Inflammatory macrophage (primary cell): ENCODE data around the gene FAM50A.

ENCODE experiments used
- DNase-seq, 2 donors: peaks; one replicate each; pipeline ENCODE4 v3.0.0-alpha.2; 2020 to 2022

Gene FAM50A

DNA sequence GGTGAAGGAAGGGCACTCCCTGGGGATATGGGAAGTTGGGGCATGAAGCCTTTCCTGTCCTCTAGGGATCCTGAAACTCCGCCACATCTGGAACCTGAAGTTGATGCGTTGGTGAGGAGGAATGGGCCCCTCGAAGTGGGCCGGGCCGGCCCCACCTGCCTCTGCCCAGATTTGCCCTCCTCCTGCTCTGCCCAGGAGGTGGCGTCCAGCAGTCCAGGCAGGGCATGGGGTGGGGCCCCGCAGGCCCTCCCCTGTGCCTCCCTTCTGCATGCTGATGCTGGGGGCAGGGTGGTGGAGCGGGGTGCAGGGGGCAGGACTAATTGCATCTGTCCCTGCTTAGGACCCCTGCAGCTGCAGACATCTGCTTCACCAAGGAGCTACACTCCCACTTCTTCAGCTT lies 30.8 kb upstream of the FAM50A start:
- DNase-seq = no peak

DNA sequence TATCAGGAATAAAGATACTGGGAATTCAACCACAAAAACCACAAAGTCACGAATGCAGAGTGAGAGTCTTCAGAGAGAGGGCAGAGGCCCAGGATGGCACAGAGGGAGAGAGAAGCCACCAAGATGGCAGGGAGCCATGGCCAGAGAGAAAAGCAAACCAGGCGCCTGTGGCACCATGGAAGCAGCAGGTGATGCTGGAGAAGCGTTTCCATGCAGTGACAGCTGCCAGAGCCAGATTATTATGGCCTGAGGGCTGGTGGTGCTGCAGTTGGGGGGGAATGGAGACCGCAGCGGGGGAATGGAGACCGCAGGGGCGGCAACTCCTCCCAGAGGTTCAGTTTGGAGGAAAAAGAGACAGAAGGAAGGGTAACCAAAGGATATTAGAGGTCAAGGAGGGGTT lies 26.8 kb upstream of the FAM50A start:
- DNase-seq = no peak

- no peak for DNase-seq
Observed at GRCh38 chrX:154419189-154419588, 24.8 kb upstream of the FAM50A start.

GRCh38 chrX:154419688-154420401 lies 24.1 kb upstream of the FAM50A start:
- DNase-seq = no peak

DNA sequence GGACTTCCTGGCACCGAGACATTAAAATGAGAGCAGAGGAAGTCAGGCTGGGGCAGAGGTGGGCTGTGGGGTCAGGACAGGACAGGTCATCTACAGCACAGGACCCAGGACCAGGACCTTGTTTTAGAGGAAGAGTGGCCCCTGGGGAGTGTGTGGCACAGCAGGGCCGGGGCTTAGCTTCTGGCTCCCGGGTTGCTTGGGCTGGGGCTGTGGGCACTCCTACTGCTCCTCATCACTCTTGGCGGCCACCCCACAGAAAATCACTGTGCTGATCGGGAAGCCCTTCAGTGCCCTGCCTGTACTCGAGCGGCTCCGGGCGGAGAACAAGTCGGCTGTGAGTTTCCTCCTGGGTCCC lies 23.6 kb upstream of the FAM50A start:
- DNase-seq = no peak

- peak; percentile 34 to 50 for DNase-seq
Observed at GRCh38 chrX:154426916-154427770, 16.8 kb upstream of the FAM50A start.

DNA sequence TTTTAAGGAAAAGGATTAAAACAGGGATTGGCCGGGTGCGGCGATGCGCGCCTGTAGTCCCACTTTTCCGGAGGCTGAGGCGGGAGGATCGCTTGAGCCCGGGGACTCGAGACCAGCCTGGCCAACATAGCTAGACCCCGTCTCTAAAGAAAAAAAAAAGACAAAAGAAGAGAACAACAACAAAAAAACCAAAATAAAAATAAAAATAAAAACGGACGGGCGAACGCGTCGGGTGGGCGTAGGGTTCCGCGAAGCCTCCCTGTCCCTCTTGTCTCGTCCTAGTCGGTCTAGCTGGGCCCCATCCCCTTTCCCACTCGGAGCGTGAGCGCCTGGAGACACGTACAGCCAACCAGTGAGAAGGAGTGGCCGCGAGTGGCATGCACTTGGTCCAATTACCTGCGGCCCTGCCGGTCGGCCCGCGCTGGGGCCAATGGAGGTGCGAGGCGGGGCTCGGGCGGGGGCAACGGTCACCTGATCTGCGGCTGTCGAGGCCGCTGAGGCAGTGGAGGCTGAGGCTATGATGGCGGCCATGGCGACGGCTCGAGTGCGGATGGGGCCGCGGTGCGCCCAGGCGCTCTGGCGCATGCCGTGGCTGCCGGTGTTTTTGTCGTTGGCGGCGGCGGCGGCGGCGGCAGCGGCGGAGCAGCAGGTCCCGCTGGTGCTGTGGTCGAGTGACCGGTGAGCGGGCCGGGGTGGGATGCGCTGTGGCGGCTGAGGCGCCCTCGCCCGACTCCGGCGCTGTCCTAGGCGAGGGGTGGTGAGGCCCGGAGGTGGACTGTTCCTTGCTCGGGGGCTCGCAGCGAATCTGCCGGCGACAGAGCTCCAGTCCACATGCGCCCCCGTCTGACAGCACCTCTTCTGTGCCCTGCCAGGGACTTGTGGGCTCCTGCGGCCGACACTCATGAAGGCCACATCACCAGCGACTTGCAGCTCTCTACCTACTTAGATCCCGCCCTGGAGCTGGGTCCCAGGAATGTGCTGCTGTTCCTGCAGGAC lies 15.5 kb upstream of the FAM50A start, which contains the start of gene ATP6AP1:
ATP6AP1 (plus strand) TSS at position 502 of the 996 bp plus-strand sequence; CDS start at position 518, 16 bp downstream.
- DNase-seq = peak; percentile 92 to 95

DNA sequence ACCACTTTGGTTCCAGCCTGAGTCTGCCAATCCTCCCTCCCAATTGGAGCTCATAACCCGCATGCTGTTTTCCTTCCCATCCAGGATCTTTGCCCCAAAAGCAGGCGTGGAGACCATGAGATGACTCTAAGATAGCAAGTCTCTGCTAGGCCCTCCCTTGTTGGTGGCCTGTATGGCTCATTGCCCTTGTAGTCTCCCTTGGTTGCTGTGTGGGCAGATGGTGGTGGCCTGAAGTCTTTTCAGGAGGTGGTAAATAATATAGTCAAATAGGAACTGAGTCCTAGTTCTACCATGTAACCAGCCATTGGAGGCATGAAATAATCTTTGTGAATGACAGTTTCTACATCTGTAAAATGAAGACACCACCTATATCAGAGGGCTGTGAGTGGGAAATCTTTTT lies 14.2 kb upstream of the FAM50A start:
- peak; percentile 38 to 57 for DNase-seq

DNA sequence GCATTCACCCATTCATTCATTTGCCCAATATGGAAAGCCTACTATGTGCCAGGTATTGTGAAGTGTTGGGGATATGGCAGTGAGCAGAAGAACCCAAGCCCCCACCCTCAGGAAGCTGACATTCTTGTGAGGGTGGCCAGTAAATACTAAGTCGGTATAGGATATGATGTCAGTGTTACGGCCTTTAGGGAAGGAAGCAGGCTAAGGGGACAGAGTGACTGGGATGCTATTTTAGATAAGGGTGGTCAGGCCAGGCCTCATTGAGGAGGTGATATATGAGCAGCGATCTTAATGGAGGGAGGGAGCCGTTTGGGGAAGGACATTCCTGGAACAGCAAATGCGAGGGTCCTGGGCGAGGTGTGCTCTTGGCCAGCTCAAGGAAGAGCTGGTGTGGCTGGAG lies 13.5 kb upstream of the FAM50A start:
- DNase-seq = peak in 1 of 2 donors; percentile 47

- DNase-seq = peak; percentile 70 to 84
Observed at GRCh38 chrX:154430916-154431315, 13.0 kb upstream of the FAM50A start.

- DNase-seq = peak; percentile 80 to 90
Observed at GRCh38 chrX:154431341-154431740, 12.6 kb upstream of the FAM50A start.

DNA sequence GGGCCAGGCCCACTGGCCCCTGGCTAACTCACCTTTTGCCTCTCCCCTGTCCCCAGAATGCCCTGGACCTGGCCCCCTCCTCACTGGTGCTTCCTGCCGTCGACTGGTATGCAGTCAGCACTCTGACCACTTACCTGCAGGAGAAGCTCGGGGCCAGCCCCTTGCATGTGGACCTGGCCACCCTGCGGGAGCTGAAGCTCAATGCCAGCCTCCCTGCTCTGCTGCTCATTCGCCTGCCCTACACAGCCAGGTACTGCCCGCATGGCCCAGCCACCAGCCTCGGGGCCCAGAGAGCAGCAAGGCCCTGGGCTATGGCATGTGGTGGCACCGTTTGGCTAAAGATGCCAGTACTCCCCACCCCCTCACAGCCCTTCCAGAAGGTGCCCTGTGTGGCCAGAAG lies 11.7 kb upstream of the FAM50A start:
- DNase-seq = no peak

DNA sequence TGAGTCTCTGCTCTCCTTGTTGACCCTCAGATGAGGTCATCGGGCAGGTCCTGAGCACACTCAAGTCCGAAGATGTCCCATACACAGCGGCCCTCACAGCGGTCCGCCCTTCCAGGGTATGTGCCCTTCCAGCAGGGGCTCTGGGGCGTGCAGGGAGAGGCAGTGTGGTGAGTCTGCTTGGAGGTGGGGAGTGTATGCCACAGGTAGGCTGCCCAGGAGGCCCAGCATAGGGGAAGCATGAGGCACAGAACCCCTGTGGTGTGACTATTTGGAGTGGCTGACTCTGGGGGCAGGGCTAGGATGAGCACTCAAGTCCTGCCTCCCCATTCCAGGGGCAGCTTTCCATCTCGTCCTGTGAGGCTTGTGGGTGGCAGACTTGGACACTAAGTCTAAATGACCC lies 10.3 kb upstream of the FAM50A start:
- no peak for DNase-seq

DNA sequence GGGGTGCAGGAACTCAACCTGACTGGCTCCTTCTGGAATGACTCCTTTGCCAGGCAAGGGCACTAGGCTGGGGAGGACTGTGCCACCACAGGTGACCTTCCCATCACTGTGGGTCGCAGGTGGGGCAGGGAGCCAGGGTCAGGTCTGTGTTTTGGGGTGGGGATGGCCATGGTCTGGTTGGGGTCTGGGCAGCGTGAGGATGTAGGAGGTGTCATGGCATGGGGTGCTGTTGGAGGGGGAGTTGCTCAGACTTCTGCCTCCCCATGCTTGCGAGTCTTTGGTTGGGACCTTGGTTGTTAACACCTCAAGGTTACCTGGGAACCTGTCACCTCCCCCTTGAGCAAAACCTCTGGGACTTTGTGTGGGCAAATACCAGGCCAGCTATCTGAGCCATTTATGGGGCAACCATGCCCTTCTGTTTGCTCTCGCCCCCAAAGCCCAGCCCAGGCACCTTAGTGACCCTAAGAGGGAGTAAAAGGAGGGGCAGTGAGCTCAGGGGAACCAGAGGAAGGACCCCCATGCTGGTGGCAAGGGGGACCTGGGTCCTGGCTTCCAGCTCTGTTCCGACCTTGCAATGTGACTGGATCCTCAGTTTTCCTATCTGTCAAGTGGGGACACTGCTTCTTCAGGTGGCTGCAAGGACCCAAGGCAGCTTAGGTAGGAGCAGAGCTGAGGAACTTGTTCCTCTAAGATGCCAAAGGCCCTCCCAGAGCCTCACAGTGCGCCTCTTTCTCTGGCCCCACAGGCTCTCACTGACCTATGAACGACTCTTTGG lies 9.4 kb upstream of the FAM50A start:
- DNase-seq = no peak

DNA sequence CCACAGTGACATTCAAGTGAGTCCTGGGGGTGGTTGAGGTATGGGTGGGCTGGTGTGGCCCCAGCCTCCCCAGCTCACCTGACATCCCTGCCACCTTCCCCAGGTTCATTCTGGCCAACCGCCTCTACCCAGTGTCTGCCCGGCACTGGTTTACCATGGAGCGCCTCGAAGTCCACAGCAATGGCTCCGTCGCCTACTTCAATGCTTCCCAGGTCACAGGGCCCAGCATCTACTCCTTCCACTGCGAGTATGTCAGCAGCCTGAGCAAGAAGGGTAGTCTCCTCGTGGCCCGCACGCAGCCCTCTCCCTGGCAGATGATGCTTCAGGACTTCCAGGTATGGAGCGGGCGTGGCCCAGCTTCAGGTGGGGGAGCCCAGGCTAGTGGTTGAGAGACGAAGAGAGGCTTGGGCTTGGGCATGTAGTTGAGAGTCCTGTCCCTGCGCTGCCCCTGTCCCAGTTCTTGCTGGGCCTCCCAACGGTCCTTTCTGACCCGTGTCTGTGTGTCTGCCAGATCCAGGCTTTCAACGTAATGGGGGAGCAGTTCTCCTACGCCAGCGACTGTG lies 8.7 kb upstream of the FAM50A start:
- DNase-seq = no peak

- DNase-seq = peak in 1 of 2 donors; percentile 51
Observed at GRCh38 chrX:154436374-154436982, 7.5 kb upstream of the FAM50A start.

- DNase-seq = peak in 1 of 2 donors; percentile 37
Observed at GRCh38 chrX:154436983-154437752, 6.8 kb upstream of the FAM50A start, which contains the start of gene GDI1. TSS of gene GDI1 (plus strand) at chrX:154437154. CDS start at chrX:154437255, 101 bp downstream.

DNA sequence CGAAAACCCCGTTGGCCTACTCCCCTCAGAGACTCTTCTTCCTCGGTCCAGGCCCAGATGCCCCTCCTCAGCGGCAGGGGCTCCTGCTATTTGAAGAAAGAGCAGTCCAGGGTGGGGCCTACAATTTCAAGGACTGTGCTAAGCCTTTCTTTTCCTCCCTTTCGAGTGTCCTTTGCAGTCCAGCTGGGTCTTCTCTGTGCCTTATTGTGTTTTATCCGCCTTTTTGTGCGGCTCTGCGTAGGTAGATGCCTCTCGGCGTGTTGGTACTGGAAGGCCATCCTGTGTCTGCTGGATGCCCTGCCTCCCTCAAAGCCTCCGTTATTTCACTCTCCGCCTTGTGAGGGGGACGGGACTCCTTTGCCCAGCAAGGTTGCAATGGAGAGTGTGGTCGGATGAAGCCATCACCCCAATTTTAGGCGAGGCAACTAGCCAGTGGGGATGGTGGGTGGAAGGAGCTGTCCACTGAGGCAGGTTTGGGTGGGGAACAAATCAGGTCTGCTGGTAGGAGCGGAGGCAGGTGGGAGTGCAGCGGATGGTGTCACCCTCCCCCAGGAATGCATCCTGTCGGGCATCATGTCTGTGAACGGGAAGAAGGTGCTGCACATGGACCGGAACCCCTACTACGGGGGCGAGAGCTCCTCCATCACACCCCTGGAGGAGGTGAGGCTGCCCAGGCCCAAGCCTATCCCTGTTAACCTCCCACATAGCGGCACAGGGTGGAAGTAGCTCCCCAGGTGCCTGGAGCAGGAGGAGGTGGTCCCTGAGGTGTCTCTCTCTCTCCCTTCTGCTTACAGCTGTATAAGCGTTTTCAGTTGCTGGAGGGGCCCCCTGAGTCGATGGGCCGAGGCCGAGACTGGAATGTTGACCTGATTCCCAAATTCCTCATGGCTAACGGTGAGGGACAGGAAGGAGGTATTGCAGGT lies 5.7 kb upstream of the FAM50A start:
- DNase-seq = no peak

DNA sequence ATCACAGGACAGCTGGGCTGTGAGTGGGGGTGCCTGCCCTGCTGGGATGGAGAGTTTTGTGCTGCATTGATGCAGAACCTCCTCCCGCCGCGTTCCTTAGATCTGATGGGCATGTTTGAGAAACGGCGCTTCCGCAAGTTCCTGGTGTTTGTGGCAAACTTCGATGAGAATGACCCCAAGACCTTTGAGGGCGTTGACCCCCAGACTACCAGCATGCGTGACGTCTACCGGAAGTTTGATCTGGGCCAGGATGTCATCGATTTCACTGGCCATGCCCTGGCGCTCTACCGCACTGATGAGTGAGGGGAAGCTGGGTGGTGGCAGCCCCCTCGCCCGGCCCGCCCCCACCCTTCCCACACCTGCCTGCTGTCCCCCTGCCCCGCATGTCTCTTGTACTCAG lies 4.1 kb upstream of the FAM50A start:
- DNase-seq = no peak
